ENCODE results near the gene HESX1.

HESX1 gene

GRCh38 chr3:57199895-57200297 lies at the start of gene HESX1:
Gene HESX1, minus strand, starts transcription at chr3:57199978. Its CDS starts 60 bp downstream, at chr3:57199918.
- DNase-seq, result no peak

- no peak for DNase-seq
These were observed 45.2 kb upstream of the HESX1 start for GRCh38 chr3:57244946-57245345.

- DNase-seq, result no peak
These were observed 35.1 kb upstream of the HESX1 start for GRCh38 chr3:57234613-57235575.

- no peak for DNase-seq
These were observed 34.0 kb upstream of the HESX1 start for GRCh38 chr3:57233799-57234198.

- no peak for DNase-seq
These were observed 30.2 kb upstream of the HESX1 start for GRCh38 chr3:57230006-57230405.

GRCh38 chr3:57227930-57228751 lies 28.4 kb upstream of the HESX1 start:
- DNase-seq, result peak; percentile 35 to 45

- peak; percentile 84 to 88 for DNase-seq
These were observed 27.6 kb upstream of the HESX1 start, which contains the start of gene APPL1 for GRCh38 chr3:57227204-57227929. Gene APPL1, plus strand, starts transcription at chr3:57227729. Its CDS starts 155 bp downstream, at chr3:57227884.

- no peak for DNase-seq
These were observed 26.4 kb upstream of the HESX1 start for GRCh38 chr3:57226176-57226575.

GRCh38 chr3:57224856-57225255 lies 25.1 kb upstream of the HESX1 start:
- no peak for DNase-seq

GRCh38 chr3:57221883-57222282 lies 22.1 kb upstream of the HESX1 start:
- DNase-seq, result no peak

- no peak for DNase-seq
These were observed 6.6 kb upstream of the HESX1 start for GRCh38 chr3:57206423-57206822.

- no peak for DNase-seq
These were observed 5.1 kb downstream of the HESX1 start for GRCh38 chr3:57194641-57195040.

- DNase-seq, result no peak
These were observed 7.8 kb downstream of the HESX1 start for GRCh38 chr3:57192028-57192427.

GRCh38 chr3:57184526-57184925 lies 15.3 kb downstream of the HESX1 start:
- DNase-seq, result no peak

- DNase-seq, result peak in 1 of 2 experiments; percentile 10
These were observed 20.0 kb downstream of the HESX1 start for GRCh38 chr3:57179580-57180410.

GRCh38 chr3:57176045-57176444 lies 23.7 kb downstream of the HESX1 start:
- no peak for DNase-seq

GRCh38 chr3:57173687-57174086 lies 26.1 kb downstream of the HESX1 start:
- DNase-seq, result no peak

GRCh38 chr3:57170946-57171345 lies 28.8 kb downstream of the HESX1 start:
- no peak for DNase-seq

- peak; percentile 74 to 79 for DNase-seq
These were observed 29.7 kb downstream of the HESX1 start for GRCh38 chr3:57169872-57170623.

- DNase-seq, result no peak
These were observed 30.7 kb downstream of the HESX1 start for GRCh38 chr3:57169108-57169507.

GRCh38 chr3:57168151-57168550 lies 31.6 kb downstream of the HESX1 start:
- DNase-seq, result no peak
